T-helper 22 cell (primary cell): ENCODE measurements around the gene APOL4.
"Not testable (repeated sequence)": the region's sequence is repeated elsewhere in the genome, so short reads cannot be mapped to it uniquely, and the experiment has no call there.

Source experiments
- DNase-seq: peaks from one replicate; pipeline ENCODE4 v3.0.0-alpha.2; 2020; ENCODE audit warnings: low read depth

Gene APOL4

DNA sequence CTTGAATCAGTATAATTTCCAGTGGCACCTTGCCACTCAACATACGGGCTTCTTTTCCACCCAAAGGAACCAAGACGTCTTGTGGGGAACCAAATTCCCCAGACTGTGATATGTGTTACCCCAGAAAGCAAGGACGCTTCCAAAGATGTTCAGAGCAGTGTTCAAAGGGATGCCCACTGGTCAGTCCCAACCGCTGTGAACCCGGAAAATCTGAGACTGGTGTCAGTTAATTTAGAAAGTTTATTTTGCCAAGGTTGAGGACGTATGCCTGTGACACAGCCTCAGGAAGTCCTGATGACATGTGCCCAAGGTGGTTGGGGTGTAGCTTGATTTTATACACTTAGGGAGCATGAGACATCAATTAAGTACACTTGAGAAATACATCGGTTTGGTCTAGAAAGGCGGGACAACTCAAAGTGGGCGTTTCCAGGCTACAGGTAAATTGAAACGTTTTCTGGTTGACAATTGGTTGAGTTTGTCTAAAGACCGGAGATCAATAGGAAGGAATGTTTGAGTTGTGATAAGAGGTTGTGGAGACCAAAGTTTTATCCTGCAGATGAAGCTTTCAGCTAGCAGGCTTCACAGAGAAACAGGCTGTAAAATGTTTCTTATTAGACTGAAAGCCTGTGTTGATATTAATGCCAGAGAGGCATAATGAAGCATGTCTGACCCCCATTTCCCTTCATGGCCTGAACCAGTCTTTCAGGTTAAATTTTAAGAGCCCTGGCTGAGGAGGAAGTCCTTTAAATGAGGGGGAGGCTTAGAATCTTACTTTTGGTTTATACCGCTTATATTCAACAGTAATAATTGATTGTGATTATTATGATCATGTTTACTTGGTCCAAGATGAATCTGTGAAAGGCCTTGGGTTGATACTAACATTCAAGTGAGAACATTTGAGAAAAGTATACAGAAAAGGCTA lies 47.8 kb downstream of the APOL4 start:
- DNase-seq, result no peak

DNA sequence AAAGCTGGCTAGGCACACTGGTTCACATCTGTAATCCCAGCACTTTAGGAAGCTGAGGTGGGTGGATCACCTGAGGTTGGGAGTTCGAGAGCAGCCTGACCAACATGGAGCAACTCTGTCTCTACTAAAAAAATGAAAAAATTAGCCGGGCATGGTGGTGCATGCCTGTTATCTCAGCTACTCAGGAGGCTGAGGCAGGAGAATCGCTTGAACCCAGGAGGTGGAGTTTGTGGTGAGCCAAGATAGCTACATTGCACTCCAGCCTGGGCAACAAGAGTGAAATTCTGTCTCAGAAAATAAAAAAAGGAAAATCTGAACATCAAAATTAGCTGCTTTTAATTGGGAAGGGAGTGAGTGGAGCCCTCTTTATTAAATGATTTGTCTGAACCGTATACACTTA lies 48.8 kb downstream of the APOL4 start:
- DNase-seq, result not testable (repeated sequence)

DNA sequence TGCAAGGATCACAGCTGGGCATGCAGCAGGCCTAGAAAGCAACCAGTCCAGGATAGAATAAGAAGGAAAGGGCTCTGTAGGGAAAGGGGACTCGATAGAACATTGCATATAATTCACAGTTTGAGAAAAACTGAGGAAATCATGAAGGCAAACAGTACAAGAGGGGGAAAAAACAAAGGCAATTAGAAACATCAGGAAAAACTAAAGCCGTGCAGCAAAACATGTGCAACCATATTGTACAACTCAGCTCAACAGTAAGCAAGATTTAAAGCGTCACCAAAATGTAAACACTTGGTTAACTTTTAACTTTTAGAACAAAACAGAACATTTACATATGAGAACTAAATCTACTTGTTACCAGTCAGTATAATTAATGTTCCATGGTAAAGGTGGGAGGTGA lies 49.5 kb downstream of the APOL4 start:
- no peak for DNase-seq

DNA sequence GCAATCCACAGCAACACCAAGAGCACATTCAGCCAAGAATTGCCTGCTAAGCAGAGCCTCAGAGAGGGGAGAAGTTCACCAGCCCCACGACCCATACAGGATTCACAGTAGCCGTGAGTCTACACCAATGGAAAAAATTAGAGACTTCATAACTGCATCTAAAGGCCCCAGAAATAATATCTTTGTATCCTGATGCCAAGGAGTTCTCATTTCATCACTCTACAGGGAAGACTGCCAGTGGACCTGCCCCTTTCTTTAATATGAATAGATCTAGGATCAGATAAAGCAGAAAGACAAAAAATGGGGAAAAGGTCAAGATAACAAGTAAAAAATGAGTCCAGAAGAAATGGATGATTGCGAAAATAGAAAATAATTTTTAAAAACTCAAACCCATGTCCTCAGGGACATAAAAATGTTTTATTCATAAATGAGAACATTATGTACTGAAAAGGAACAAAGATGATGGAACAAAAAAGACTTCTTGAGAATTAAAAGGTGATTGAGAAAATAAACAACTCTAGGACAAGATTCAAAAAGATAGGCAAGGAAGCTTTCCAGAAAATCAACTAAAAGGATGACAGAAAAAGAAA lies 50.5 kb downstream of the APOL4 start:
- DNase-seq, result no peak

- no peak for DNase-seq
These were observed 52.2 kb downstream of the APOL4 start for GRCh38 chr22:36149441-36149840.

DNA sequence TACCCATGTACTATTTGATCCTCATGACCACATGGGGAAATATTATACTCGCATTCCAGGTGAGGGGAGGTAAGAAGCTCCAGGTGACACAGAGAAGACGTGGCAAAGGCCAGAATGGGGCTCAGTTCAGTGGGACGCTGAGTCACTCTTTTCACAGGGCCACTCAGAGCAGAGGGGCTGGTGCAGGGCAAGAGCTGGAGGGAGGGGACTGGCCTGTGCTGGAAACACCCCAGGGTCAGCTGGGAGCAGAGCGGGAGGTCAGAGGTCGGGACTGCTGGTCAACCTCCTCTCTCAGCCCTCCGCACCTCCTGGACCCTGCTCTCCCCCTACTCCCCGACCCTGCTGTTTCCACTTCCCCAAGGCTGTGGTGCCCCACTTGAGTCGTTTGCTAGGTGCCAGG lies 53.2 kb downstream of the APOL4 start:
- DNase-seq, result no peak

GRCh38 chr22:36147196-36147791 lies 54.3 kb downstream of the APOL4 start:
- no peak for DNase-seq

DNA sequence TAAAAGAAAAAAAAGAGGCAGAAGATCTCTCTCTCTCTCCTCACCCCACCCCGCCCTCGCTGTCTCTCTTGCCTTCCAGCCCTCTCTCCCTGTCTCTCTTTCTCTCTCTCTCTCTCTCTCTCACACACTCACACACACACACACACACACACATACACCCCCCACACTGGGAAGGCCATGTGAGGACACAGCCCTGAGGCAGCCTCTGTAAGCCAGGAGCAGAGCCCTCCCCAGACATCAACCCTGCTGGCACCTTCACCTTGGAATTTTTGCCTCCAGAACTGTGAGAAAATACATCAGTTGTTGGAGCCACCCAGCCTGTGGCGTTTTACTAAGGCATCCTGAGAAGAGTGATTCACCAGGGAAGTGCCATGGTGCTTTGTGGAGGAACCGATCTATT lies 55.7 kb downstream of the APOL4 start:
- no peak for DNase-seq

GRCh38 chr22:36144886-36145541 lies 56.6 kb downstream of the APOL4 start:
- DNase-seq, result no peak

- no peak for DNase-seq
These were observed 57.7 kb downstream of the APOL4 start for GRCh38 chr22:36143956-36144355.

DNA sequence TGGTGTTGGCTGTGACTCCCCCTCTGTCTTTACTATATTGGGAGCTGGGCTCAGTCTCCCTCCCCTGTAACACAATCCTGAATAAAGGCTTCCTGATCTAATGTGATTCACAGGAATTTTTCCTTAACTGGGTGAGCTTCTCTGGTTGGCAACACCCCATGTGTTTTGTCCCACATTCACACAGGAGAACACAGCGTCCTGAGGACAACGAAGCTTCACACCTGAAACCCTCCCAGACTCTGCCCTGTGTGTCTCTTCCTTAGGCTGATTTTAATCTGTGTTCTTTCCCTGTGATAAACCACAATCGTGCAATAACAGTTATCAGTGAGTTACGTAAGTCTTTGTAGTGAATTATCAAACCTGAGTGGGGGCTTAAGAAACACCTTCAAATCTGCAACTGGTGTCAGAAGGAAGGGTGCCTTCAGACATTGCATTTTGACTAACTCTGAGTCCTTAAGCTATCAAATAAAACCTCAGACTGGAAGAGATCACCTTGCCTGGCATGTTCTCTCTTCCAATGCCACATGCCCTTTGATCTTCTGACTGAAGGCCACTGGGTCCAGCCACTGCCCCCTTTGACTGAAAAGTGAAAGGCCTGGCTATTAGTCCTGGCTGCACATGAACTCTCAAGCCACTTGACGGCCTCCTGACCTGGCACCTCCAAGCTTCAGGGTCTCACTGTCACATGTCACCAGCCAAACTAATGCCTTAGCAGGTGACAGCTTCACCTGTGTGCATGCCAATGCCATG lies 58.4 kb downstream of the APOL4 start:
- no peak for DNase-seq

GRCh38 chr22:36141481-36141880 lies 60.1 kb downstream of the APOL4 start:
- DNase-seq, result no peak
